Hepatocyte (in vitro differentiated cells): ENCODE data around the gene TAS2R16.

Experiments
- CTCF ChIP-seq: fragments of 200-600 bp; sonication (generic); IDR thresholded peaks from 2 replicates; pipeline ENCODE4 v1.5.1; 2016; ENCODE audit warnings: antibody characterized with exemption, mild to moderate bottlenecking; ENCODE audit not compliant: poor library complexity
- EZH2 ChIP-seq: fragments of 200-600 bp; sonication (generic); IDR thresholded peaks from 2 replicates; pipeline ENCODE4 v1.6.1; 2016; ENCODE audit warnings: antibody characterized with exemption, mild to moderate bottlenecking, borderline replicate concordance

GRCh38 chr7:123028339-123028738 lies 32.8 kb upstream of the TAS2R16 start:
- TF ChIP-seq EZH2 = no peak
- TF ChIP-seq CTCF = no peak
